Non-pigmented ciliary epithelial cell (primary cell): ENCODE data around the gene SLIT1.

ENCODE experiments used
- DNase-seq: peaks from one replicate; pipeline ENCODE4 v3.0.0-alpha.2; 2010; ENCODE audit warnings: low read depth

SLIT1 gene

DNA sequence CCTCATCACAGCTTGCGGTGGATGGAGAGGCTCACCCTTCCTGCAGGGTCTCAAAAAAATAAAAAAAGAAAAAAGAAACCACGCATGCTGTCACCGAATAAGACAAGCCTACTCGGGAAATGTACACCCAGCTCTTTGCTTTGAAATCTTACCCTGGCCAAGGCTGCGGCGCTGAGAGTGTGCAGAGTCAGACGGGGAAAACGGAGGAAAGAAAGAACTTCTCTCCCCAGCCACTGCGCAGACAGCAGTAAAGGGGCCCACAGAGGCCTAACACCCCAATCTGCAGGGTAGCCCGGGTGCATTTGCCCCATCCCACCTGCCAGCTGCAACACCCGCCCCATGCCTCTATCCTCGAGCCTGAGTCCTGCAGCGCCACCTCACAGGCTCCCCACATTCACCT lies 14.8 kb downstream of the SLIT1 start:
- no peak for DNase-seq

GRCh38 chr10:97169911-97170693 lies 15.7 kb downstream of the SLIT1 start:
- DNase-seq = no peak

- DNase-seq = no peak
Observed at GRCh38 chr10:97169063-97169462, 16.7 kb downstream of the SLIT1 start.

DNA sequence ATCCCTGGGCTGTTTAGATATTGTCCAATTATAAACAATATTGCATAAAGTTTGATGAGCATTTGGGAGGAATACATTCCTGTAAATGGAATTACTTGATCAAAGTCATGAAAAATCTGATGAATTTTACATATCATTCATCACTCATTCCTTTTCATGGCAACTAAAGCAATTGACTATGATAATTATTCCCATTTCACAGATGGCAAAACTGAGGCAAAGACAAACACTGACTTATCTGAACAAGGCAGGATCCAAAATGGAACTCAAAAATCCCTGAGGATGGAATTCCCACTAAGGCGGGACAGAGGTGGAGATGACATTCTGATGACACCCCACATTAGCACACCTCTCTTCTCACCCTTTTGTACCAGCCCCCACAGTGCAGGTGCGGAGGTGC lies 17.1 kb downstream of the SLIT1 start:
- DNase-seq = no peak

DNA sequence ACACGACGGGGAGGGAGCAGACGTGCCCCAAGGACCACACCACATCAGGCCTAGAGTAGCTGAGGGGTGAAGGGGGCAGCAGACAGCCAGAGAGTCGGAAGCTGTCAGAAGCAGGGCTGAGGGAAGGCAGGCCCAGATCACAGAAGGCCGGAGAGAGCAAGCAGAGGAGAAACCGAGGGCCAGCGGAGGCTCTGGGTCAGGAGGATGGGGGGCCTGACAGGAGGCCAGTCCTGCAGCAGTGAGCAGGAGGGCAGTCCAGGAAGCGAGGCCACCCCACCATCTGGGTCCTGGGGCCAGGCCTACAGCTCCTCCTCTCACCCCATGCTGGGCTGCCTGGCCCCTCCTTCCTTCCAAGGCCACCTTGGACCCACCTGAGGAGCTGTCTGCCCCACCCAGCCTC lies 20.3 kb downstream of the SLIT1 start:
- DNase-seq = no peak

DNA sequence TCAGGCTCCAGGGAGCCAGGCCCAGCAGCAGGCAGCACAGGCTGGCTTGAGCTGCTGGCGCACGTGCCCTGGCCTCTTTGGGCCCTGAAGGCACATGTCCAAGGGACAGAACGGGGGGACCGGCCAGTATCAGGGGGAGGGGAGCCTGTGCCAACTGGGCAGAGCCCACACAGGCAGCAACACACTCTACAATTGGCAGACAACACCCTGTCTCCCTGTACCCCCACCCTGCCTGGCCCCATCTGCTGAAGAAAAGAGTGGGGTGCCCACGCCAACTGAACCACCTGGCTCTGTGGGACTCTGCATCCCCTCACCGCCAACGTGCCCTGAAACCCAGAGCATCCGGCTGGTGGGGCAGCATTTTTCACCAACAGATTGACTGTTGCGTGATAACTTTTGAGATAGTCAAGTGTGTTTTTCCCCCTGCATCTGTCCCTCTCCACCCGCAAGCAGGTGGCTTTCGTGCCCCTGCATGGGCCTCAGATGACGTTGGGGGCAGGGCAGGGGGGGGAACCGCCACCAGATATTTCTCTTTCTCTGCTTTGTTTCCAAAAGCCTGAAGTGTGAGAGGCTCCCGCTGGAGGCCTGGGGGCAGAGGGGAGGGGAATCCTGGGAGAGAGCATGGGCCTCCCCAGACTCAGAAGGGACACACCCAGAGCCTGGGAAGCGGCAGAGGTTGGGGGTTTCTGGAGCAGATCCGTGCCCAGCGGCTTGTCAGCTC lies 21.8 kb downstream of the SLIT1 start:
- DNase-seq = no peak

GRCh38 chr10:97163181-97163580 lies 22.6 kb downstream of the SLIT1 start:
- no peak for DNase-seq

DNA sequence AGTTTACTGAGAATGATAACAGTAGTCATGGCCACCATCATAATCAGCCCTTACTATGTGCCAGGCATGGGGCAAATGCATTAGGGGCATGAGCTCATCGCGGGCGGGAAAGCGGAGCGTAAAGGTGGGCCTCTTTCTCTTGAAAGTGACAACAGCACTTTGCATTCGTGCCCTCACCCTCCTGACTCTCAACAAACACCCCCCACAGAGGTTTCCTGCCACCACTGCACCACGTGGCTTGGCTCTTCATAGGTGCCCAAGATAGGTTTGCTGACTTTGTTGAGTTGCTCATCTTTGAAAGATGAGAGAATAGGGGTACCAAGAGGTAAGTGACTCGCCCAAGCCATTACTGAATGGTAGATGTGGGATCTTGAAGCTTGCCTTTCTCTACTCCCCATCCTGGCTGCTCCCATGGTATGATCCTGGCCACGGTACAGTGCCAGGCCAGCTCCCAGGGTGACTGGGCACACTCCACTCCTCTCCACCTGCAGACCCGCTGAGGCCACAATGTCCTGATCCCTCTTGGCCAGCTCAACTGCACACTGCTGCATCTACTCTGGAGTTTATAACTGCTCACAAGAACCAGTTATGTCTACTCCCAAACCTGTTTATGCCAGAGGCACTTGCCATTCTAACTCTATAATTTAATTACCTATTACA lies 26.0 kb downstream of the SLIT1 start:
- no peak for DNase-seq

GRCh38 chr10:97157578-97158095 lies 28.1 kb downstream of the SLIT1 start:
- no peak for DNase-seq

GRCh38 chr10:97154781-97155180 lies 31.0 kb downstream of the SLIT1 start:
- no peak for DNase-seq

GRCh38 chr10:97154162-97154561 lies 31.6 kb downstream of the SLIT1 start:
- no peak for DNase-seq

- no peak for DNase-seq
Observed at GRCh38 chr10:97153270-97153850, 32.4 kb downstream of the SLIT1 start.

DNA sequence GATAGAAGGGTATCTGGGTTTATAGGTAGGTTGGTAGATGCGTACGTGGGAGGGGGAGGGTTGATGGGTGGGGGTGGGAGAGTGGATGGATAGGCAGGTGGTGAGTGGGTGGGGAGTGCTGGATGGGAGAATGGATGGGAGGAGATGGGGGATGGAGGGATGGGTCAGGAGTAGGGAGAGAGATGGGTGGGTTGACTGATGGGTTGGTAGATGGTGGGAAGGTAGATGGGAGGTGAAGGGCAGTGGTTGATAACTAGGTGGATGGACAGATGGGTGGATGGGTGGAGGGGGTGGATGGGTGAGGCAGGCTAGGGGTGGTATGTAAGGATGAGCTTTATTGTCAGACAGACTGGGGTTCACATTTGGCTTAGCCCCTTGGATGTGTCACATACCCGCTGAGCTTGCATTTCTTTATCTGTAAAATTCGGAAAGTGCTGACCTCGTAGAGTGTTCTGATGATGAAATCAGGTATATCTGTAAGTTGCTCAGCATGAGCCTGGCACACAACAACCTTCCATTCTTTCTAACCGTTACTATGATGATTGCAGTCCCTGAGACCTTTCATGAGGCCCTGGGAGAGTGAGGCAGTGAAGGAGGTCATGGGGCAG lies 34.3 kb downstream of the SLIT1 start:
- no peak for DNase-seq

DNA sequence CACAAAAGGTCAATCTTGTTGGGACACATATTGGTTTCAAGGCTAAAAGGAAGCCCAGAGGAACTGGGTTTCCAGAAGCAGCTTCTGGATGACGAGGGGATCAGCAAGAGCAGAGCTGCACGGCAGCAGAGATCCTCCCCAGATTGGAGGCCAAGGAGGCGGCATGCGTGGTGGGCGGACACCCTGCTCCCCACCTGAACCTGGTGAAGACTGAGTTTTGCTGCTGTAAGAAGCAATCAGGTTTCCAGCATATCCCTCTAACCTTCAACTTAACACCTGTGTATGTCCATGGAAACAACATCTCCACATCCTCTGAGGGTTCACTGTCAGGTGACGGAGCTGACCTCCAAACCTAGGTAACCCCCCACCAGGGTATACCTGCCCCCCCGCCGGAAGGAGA lies 35.1 kb downstream of the SLIT1 start:
- no peak for DNase-seq

DNA sequence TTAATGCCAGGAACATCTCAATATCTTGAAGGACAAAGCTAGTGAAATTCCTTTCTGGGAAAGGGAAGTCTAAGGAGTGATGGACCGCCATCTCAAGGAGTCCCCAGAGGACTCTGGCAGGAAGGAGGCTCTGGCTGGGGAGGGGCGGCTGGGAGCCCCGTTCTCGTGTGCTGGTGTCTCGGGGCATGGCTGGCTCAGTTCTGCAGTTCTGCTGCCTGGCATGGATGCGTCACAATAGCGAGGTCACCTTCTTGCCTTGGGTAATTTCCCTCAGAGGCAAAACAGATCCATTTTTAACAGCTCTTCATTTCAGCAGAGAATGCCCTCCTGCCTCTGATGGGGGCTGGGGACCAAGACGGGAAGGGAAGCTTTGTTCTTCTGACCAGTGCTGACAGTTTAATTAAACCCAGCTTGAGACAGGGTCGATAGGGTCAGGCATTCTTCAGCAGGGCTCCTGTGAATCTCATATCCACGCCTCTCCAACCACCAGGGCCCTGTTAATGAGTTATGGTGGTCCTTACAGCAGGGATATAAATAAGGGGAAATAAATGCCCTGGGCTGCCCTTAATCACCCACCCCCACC lies 35.7 kb downstream of the SLIT1 start:
- no peak for DNase-seq

GRCh38 chr10:97149079-97149531 lies 36.7 kb downstream of the SLIT1 start:
- no peak for DNase-seq

DNA sequence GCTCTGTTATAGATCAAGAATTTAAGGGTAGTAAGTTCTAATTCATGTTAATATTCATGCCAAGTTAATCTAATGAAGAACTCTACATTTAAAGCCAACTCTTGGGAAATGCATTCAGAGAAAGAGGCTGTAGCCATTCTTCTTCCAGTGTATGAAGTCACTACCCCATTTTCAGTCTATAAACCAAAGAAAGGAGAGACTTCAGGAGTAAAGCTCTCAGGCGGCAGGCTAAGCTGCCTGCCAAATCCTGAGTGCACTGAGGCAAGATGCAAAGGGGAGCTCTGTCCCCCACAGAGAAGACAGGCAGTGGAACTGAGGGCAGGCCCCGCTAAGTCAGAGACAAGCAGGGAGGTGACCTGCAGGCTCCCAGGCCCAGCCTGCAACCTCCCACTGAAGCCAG lies 41.5 kb downstream of the SLIT1 start:
- DNase-seq = no peak

DNA sequence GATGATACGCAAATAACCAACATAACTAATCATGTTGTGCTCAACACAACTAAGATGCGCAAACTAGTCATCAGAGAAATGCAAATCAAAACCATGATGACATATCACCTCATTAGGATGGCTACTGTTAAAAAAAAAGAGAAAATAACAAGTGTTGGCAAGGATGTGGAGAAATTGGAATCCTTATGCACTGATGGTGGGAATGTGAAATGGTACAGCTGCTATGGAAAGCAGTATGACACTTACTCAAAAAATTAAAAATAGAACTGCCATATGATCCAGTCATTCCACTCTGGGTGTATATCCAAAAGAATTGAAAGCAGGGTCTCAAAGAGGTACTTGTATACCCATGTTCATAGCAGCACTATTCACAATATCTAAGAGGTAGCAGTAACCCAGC lies 42.9 kb downstream of the SLIT1 start:
- no peak for DNase-seq

GRCh38 chr10:97140902-97141745 lies 44.6 kb downstream of the SLIT1 start:
- no peak for DNase-seq

DNA sequence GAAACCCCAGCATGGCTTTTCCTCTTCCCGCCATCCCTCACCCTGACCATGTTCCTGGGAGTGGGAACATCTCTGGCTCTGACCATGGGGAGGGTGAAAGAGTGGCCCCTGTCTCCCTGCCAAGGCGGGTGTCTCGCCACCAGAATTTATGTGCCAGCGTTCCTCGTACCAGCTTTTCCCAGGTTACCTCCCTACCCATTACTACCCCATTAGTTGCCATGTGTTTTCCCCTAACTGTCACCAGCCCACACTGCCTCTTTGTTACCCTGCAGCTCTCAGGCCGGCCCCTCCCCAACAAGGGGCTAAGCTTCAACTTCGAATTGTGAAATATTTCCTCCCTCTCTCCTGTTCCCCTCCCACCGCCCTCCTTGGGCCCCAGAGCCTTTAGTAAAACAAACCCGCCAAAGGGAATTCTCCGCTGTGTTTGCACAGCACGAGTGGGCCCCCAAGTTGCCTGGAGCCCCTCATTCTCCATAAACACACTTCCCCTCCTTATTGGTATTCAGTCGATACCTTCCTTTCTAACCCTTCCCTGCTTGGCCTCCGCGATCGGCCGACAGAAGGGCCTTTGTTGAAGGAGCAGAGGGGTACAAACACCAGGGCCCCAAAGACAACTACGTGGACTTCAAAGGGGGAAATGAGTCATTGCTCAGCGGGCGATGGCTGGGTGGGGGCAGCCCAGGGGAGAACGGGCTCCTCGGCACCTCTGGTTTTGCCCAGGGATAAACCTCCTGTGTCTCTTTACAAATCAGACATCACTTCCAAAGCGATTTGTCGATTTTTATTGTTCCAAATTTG lies 45.5 kb downstream of the SLIT1 start:
- no peak for DNase-seq
